Cardiac muscle cell (in vitro differentiated cells and primary cell): ENCODE measurements around the gene GPS1. TPM values are rescaled to one million over a fixed set of nuclear protein-coding genes. Genes with fewer than 3 reads are reported as not detected.

Experiments used
- DNase-seq, 2 donors: peaks; one replicate each; pipeline versions ENCODE4 v3.0.0 to v3.0.0-alpha.2; 2010 to 2017; ENCODE audit warnings: low read depth in 1 of 2, low spot score in 1 of 2
- H3K27ac ChIP-seq: fragments of 200-600 bp; sonication (generic); 2 replicates; pipeline ENCODE4 v1.5.1; 2016
- H3K27me3 ChIP-seq: fragments of 200-600 bp; sonication (generic); 2 replicates; pipeline ENCODE4 v1.6.0; 2016; ENCODE audit warnings: control low read depth
- H3K36me3 ChIP-seq: fragments of 200-600 bp; sonication (generic); 2 replicates; pipeline ENCODE4 v1.5.1; 2016; ENCODE audit warnings: control low read depth
- H3K4me1 ChIP-seq: fragments of 200-600 bp; sonication (generic); 2 replicates; pipeline ENCODE4 v1.8.1; 2017; ENCODE audit warnings: low read depth, mild to moderate bottlenecking, mixed run types
- H3K4me3 ChIP-seq: fragments of 200-600 bp; sonication (generic); 2 replicates; pipeline ENCODE4 v1.5.1; 2016; ENCODE audit warnings: mild to moderate bottlenecking
- H3K9me3 ChIP-seq: fragments of 200-600 bp; sonication (generic); 2 replicates; pipeline ENCODE4 v1.5.1; 2017; ENCODE audit warnings: low read depth, mild to moderate bottlenecking, control low read depth
- CTCF ChIP-seq: IDR thresholded peaks from 2 replicates; pipeline ENCODE4 v1.5.1; 2012; ENCODE audit warnings: low read depth, mild to moderate bottlenecking, low read length
- polyA plus RNA-seq: library from polyadenylated mRNA; unstranded; fragments of >200 nt; fragmentation: Nextera tagmentation; extraction: Ambion mirVana; gene quantifications from 2 replicates; pipeline ENCODE4 v1.2.1, GENCODE V29; 2016
- total RNA-seq: library from RNA; depleted of rRNA; stranded (reverse); fragments of >200 nt; gene quantifications from 2 replicates; pipeline ENCODE4 v1.2.3, GENCODE V29; 2016

GPS1 gene
- total and polyA plus RNA-seq, 2 experiments from 2014 or later, result 231 to 257 TPM

DNA sequence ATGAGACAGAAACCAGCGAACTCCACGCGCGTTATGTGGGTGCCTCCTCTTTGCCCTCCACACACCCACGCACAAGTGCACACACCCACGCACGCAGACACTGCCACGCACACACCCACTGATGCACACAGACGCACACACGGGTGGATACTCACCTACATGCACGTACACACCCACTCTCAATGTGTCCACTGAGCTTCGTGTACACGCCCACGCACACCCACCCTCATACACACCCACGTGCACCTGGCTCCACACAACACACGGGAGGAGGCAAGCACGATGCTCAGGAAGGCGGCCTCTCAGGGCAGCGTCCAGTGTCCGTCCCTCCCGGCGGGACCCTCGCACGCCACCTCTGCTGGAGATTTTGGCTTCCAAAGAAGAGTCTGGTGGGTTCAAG is 4.3 kb upstream of the GPS1 start:
- Histone ChIP-seq H3K4me3 (no peak overlapping the region), H3K27ac (no peak overlapping the region), H3K4me1 (no peaks in the 10 kb centered on the region), H3K36me3 (no peaks in the 10 kb centered on the region), H3K9me3 (no peaks in the 10 kb centered on the region), H3K27me3 (no peaks in the 10 kb centered on the region)
- TF ChIP-seq CTCF, result no peak
- no peak for DNase-seq

- DNase-seq, result no peak
- no peak for TF ChIP-seq CTCF
Observed at GRCh38 chr17:82047914-82048570, 3.7 kb upstream of the GPS1 start.

DNA sequence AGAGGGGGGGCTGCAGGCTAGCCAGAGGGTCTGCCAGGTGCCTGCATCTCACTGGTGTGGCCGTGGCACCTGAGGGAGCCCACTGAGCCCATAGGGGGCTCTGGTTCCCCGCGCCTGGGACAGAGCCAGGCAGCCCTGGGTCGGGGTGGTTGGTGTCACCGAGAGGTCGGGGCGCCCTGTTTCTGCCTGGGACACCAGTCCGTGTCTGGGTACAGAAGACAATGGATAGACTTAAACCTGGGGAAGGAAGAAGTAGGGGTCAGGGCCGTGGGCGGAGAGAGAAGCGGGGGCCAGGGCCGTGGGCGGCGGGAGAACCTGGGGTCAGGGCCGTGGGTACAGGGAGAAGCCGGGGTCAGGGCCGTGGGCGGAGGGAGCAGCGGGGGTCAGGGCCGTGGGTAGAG is 3.1 kb upstream of the GPS1 start:
- Histone ChIP-seq H3K27ac (no peak overlapping the region), H3K9me3 (no peaks in the 10 kb centered on the region), H3K27me3 (no peaks in the 10 kb centered on the region), H3K36me3 (no peaks in the 10 kb centered on the region), H3K4me1 (peaks cover 4% of the 10 kb centered on the region), H3K4me3 (no peak overlapping the region)
- DNase-seq, result no peak
- no peak for TF ChIP-seq CTCF

More at GRCh38 chr17:82047914-82048570, 3.7 kb upstream of the GPS1 start:
- no peaks in the 10 kb centered on the region for H3K27me3 ChIP-seq
- H3K4me3 ChIP-seq, result no peak overlapping the region
- H3K9me3 ChIP-seq, result no peaks in the 10 kb centered on the region
- H3K27ac ChIP-seq, result no peak overlapping the region
- peaks cover 4% of the 10 kb centered on the region for H3K4me1 ChIP-seq
- H3K36me3 ChIP-seq, result no peaks in the 10 kb centered on the region

- Histone ChIP-seq H3K27ac (no peak overlapping the region), H3K4me3 (no peak overlapping the region), H3K9me3 (no peaks in the 10 kb centered on the region), H3K36me3 (no peaks in the 10 kb centered on the region), H3K4me1 (peaks cover 4% of the 10 kb centered on the region), H3K27me3 (no peaks in the 10 kb centered on the region)
- no peak for TF ChIP-seq CTCF
- DNase-seq, result no peak
Observed at GRCh38 chr17:82049106-82049505, 2.6 kb upstream of the GPS1 start.

DNA sequence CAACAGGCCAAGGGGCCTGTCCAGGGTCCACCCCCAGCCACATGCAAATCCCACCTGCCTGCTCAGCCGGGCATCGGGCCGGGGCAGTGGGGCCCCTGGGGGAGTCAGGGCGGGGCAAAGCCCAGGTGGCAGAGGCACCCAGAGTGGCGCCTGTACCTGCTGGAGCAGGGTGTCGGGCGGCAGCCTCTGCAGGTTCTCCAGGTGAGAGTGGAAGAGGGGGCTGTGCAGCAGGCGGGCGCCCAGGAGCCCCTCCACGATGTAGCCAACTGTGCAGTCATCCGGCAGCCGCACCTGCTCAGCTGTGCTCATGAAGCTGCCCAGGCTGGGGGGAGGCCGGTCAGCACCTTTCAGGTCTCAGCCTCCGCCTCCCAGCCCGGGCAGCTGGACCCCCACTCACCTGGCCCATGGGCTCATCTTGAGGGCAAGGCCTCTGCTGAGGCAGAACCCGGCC is 2.2 kb upstream of the GPS1 start:
- Histone ChIP-seq H3K27ac (no peak overlapping the region), H3K27me3 (no peaks in the 10 kb centered on the region), H3K4me3 (no peak overlapping the region), H3K36me3 (peaks cover under 1% of the 10 kb centered on the region), H3K9me3 (no peaks in the 10 kb centered on the region), H3K4me1 (peaks cover 4% of the 10 kb centered on the region)
- no peak for TF ChIP-seq CTCF
- DNase-seq, result no peak
